ENCODE results near the gene SYCE3.

SYCE3 gene

DNA sequence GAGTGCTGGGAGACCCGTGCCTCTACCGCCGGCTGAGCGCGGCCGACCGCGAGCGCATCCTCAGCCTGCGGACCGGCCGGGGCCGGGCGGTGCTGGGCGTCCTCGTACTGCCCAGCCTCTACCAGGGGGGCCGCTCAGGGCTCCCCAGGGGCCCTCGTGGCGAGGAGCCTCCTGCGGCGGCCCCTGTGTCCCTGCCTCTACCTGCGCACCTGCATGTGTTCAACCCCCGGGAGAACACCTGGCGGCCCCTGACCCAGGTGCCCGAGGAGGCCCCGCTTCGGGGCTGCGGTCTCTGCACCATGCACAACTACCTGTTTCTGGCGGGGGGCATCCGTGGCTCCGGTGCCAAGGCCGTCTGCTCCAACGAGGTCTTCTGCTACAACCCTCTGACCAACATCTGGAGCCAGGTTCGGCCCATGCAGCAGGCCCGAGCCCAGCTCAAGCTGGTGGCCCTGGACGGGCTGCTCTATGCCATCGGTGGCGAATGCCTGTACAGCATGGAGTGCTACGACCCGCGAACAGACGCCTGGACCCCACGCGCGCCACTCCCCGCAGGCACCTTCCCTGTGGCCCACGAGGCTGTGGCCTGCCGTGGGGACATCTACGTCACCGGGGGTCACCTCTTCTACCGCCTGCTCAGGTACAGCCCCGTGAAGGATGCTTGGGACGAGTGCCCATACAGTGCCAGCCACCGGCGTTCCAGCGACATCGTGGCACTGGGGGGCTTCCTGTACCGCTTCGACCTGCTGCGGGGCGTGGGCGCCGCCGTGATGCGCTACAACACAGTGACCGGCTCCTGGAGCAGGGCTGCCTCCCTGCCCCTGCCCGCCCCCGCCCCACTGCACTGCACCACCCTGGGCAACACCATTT, 13.6 kb downstream of the SYCE3 start:
- ChIA-PET POLR2A (interaction anchor here (2.4 kb wide), 1 partner anchor 23 kb away, joined by 14 read pairs; the partner anchor contains the start of gene SCO2), CTCF (no interaction called here)
- TF ChIP-seq ZNF335 (tag by site-specific recombination; conservative IDR thresholded peaks at IDR 0.05) (no peak), ZNF19 (tag by site-specific recombination; IDR thresholded peaks at IDR 0.05; ENCODE audit: low read depth) (no peak), ZBTB26 (tag by site-specific recombination; optimal IDR thresholded peaks at IDR 0.05) (no peak), ZNF132 (tag by site-specific recombination; IDR thresholded peaks at IDR 0.05; ENCODE audit: borderline replicate concordance) (no peak), ZSCAN23 (tag by site-specific recombination; IDR thresholded peaks at IDR 0.05) (no peak), ZNF660 (tag by site-specific recombination; IDR thresholded peaks at IDR 0.05) (no peak), ZNF169 (tag by site-specific recombination; IDR thresholded peaks at IDR 0.05) (no peak), IKZF3 (tag by site-specific recombination; IDR thresholded peaks at IDR 0.05) (no peak), ZNF510 (tag by site-specific recombination; IDR thresholded peaks at IDR 0.05; ENCODE audit: insufficient replicate concordance) (no peak), ZNF391 (tag by site-specific recombination; IDR thresholded peaks at IDR 0.05; ENCODE audit: borderline replicate concordance, low read depth) (no peak), ZNF639 (tag by site-specific recombination; IDR thresholded peaks at IDR 0.05) (no peak), ZNF704 (tag by site-specific recombination; IDR thresholded peaks at IDR 0.05) (no peak), ZNF214 (tag by site-specific recombination; IDR thresholded peaks at IDR 0.05; ENCODE audit: borderline replicate concordance) (no peak), ZNF398 (tag by site-specific recombination; IDR thresholded peaks at IDR 0.05) (no peak), ZNF830 (tag by site-specific recombination; IDR thresholded peaks at IDR 0.05; ENCODE audit: low read depth) (no peak), ZNF768 (tag by site-specific recombination; IDR thresholded peaks at IDR 0.05) (no peak)
- TF ChIP-seq, protein P1, sequence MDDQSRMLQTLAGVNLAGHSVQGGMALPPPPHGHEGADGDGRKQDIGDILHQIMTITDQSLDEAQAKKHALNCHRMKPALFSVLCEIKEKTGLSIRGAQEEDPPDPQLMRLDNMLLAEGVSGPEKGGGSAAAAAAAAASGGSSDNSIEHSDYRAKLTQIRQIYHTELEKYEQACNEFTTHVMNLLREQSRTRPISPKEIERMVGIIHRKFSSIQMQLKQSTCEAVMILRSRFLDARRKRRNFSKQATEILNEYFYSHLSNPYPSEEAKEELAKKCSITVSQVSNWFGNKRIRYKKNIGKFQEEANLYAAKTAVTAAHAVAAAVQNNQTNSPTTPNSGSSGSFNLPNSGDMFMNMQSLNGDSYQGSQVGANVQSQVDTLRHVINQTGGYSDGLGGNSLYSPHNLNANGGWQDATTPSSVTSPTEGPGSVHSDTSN (CRISPR knock-in tag; IDR thresholded peaks at IDR 0.05): no peak
- TF ChIP-seq, protein P2, sequence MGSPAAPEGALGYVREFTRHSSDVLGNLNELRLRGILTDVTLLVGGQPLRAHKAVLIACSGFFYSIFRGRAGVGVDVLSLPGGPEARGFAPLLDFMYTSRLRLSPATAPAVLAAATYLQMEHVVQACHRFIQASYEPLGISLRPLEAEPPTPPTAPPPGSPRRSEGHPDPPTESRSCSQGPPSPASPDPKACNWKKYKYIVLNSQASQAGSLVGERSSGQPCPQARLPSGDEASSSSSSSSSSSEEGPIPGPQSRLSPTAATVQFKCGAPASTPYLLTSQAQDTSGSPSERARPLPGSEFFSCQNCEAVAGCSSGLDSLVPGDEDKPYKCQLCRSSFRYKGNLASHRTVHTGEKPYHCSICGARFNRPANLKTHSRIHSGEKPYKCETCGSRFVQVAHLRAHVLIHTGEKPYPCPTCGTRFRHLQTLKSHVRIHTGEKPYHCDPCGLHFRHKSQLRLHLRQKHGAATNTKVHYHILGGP (tag by site-specific recombination; IDR thresholded peaks at IDR 0.05): no peak
- Histone ChIP-seq H3K27ac (ENCODE audit: extremely low read depth, low read depth, low read length) (no peak overlapping the region), H3K36me3 (ENCODE audit: control insufficient read depth in 2 of 2, insufficient read depth in 1 of 2, low read length in 2 of 2) (no peaks in the 10 kb centered on the region), H3K9me3 (ENCODE audit: control insufficient read depth, insufficient read depth, low read depth, low read length) (no peaks in the 10 kb centered on the region), H3K4me3 (ENCODE audit: low read depth, low read length) (no peak overlapping the region), H3K4me1 (ENCODE audit: control insufficient read depth, insufficient read depth, low read length) (no peaks in the 10 kb centered on the region)
